Astrocyte (in vitro differentiated cells and primary cell): ENCODE measurements around the gene PASK. TPM values are rescaled to one million over a fixed set of nuclear protein-coding genes. Genes with fewer than 3 reads are reported as not detected.

Experiments used
- DNase-seq: peaks from one replicate; pipeline ENCODE4 v3.0.0-alpha.2; 2010; ENCODE audit warnings: low read depth
- FAIRE-seq: peaks from 2 replicates; lab custom pipeline; 2011; peaks lifted over from hg19 to GRCh38; lab: Jason Lieb, UNC
- H2AFZ ChIP-seq: 2 replicates; pipeline ENCODE4 v1.6.0; 2012; ENCODE audit warnings: low read depth, low read length, inconsistent platforms
- H3K27ac ChIP-seq: 2 replicates; pipeline ENCODE4 v1.5.1; 2011; ENCODE audit warnings: low read depth, low read length, inconsistent platforms
- H3K27me3 ChIP-seq: 2 replicates; pipeline ENCODE4 v1.6.0; 2011; ENCODE audit warnings: low read length, inconsistent platforms; ENCODE audit not compliant: insufficient read depth
- H3K36me3 ChIP-seq: 2 replicates; pipeline ENCODE4 v1.5.1; 2011; ENCODE audit warnings: low read length, inconsistent platforms; ENCODE audit not compliant: insufficient read depth
- H3K4me1 ChIP-seq: 2 replicates; pipeline ENCODE4 v1.5.1; 2011; ENCODE audit warnings: low read length, inconsistent platforms; ENCODE audit not compliant: insufficient read depth
- H3K4me2 ChIP-seq: 2 replicates; pipeline ENCODE4 v1.6.0; 2012; ENCODE audit warnings: low read length, inconsistent platforms
- H3K4me3 ChIP-seq: 2 replicates; pipeline ENCODE4 v1.5.1; 2011; ENCODE audit warnings: low read depth, mild to moderate bottlenecking, low read length, inconsistent platforms; ENCODE audit not compliant: insufficient read depth
- H3K79me2 ChIP-seq: 2 replicates; pipeline ENCODE4 v1.6.0; 2012; ENCODE audit warnings: mild to moderate bottlenecking, low read length, inconsistent platforms; ENCODE audit not compliant: insufficient read depth
- H3K9ac ChIP-seq: 2 replicates; pipeline ENCODE4 v1.6.0; 2012; ENCODE audit warnings: mild to moderate bottlenecking, low read length, inconsistent platforms
- H3K9me3 ChIP-seq: 2 replicates; pipeline ENCODE4 v1.5.1; 2012; ENCODE audit warnings: low read depth, mild to moderate bottlenecking, low read length, inconsistent platforms; ENCODE audit not compliant: insufficient read depth
- H4K20me1 ChIP-seq: 2 replicates; pipeline ENCODE4 v1.6.0; 2012; ENCODE audit warnings: low read length, inconsistent platforms; ENCODE audit not compliant: insufficient read depth
- H3K27ac Mint-ChIP-seq: one replicate; pipeline ENCODE4 v1.8.0; 2021; ENCODE audit warnings: mild to moderate bottlenecking, mixed read lengths; ENCODE audit not compliant: unreplicated experiment
- H3K27me3 Mint-ChIP-seq: one replicate; pipeline ENCODE4 v1.8.0; 2021; ENCODE audit warnings: low read depth, mixed read lengths; ENCODE audit not compliant: unreplicated experiment
- H3K36me3 Mint-ChIP-seq: one replicate; pipeline ENCODE4 v1.8.0; 2021; ENCODE audit warnings: low read depth, mixed read lengths; ENCODE audit not compliant: unreplicated experiment
- H3K4me1 Mint-ChIP-seq: one replicate; pipeline ENCODE4 v1.8.0; 2021; ENCODE audit warnings: low read depth, mixed read lengths; ENCODE audit not compliant: unreplicated experiment
- H3K4me3 Mint-ChIP-seq: one replicate; pipeline ENCODE4 v1.8.0; 2021; ENCODE audit warnings: mild to moderate bottlenecking, moderate library complexity, mixed read lengths; ENCODE audit not compliant: unreplicated experiment
- H3K9me3 Mint-ChIP-seq: one replicate; pipeline ENCODE4 v1.8.0; 2021; ENCODE audit warnings: mild to moderate bottlenecking, mixed read lengths; ENCODE audit not compliant: unreplicated experiment
- EZH2 ChIP-seq: IDR thresholded peaks from 2 replicates; pipeline ENCODE4 v1.6.1; 2012; ENCODE audit warnings: mild to moderate bottlenecking, low read length, inconsistent platforms; ENCODE audit not compliant: insufficient read depth
- total RNA-seq: library from RNA; stranded (reverse); gene quantifications from 2 replicates; pipeline ENCODE4 v1.2.1, GENCODE V29; 2021
- TF ChIP-seq, protein P1 (sequence below): IDR thresholded peaks from 2 replicates; pipeline ENCODE4 v1.5.1; 2011; ENCODE audit warnings: low read depth, mild to moderate bottlenecking, inconsistent platforms, low read length, moderate library complexity; ENCODE audit not compliant: insufficient read depth

The PASK gene
- total RNA-seq, 1 donor from 2014 or later = 8.0 TPM

- Mint-ChIP-seq H3K27ac (no peak overlapping the region), H3K9me3 (peaks cover 6% of the 10 kb centered on the region), H3K4me3 (no peak overlapping the region), H3K27me3 (no peaks in the 10 kb centered on the region), H3K36me3 (peaks cover 15% of the 10 kb centered on the region), H3K4me1 (no peaks in the 10 kb centered on the region)
- Histone ChIP-seq H2AFZ (no peak overlapping the region), H4K20me1 (no peaks in the 10 kb centered on the region), H3K27ac (no peak overlapping the region), H3K9me3 (no peaks in the 10 kb centered on the region), H3K9ac (no peak overlapping the region), H3K4me3 (no peak overlapping the region), H3K27me3 (no peaks in the 10 kb centered on the region), H3K4me2 (no peak overlapping the region), H3K36me3 (peaks cover 6% of the 10 kb centered on the region), H3K4me1 (no peaks in the 10 kb centered on the region), H3K79me2 (no peaks in the 10 kb centered on the region)
- no peak for TF ChIP-seq EZH2
- TF ChIP-seq, protein P1, sequence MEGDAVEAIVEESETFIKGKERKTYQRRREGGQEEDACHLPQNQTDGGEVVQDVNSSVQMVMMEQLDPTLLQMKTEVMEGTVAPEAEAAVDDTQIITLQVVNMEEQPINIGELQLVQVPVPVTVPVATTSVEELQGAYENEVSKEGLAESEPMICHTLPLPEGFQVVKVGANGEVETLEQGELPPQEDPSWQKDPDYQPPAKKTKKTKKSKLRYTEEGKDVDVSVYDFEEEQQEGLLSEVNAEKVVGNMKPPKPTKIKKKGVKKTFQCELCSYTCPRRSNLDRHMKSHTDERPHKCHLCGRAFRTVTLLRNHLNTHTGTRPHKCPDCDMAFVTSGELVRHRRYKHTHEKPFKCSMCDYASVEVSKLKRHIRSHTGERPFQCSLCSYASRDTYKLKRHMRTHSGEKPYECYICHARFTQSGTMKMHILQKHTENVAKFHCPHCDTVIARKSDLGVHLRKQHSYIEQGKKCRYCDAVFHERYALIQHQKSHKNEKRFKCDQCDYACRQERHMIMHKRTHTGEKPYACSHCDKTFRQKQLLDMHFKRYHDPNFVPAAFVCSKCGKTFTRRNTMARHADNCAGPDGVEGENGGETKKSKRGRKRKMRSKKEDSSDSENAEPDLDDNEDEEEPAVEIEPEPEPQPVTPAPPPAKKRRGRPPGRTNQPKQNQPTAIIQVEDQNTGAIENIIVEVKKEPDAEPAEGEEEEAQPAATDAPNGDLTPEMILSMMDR = no peak
- FAIRE-seq = no peak
- no peak for DNase-seq
Observed at GRCh38 chr2:241082341-241083090, 66.8 kb downstream of the PASK start.

- H3K9me3 ChIP-seq = no peaks in the 10 kb centered on the region
- no peaks in the 10 kb centered on the region for H3K27me3 Mint-ChIP-seq
- no peak for DNase-seq
- TF ChIP-seq, protein P1 = no peak
- no peak for TF ChIP-seq EZH2
- H3K9me3 Mint-ChIP-seq = peaks cover 6% of the 10 kb centered on the region
- no peak overlapping the region for H3K4me3 Mint-ChIP-seq
- no peak overlapping the region for H2AFZ ChIP-seq
- H3K9ac ChIP-seq = no peak overlapping the region
- H3K4me2 ChIP-seq = no peak overlapping the region
- peaks cover 15% of the 10 kb centered on the region for H3K36me3 Mint-ChIP-seq
- no peak overlapping the region for H3K27ac ChIP-seq
- H3K27ac Mint-ChIP-seq = no peak overlapping the region
- H3K4me3 ChIP-seq = no peak overlapping the region
- no peaks in the 10 kb centered on the region for H3K4me1 Mint-ChIP-seq
- H3K36me3 ChIP-seq = peaks cover 4% of the 10 kb centered on the region
- H4K20me1 ChIP-seq = no peaks in the 10 kb centered on the region
- no peaks in the 10 kb centered on the region for H3K27me3 ChIP-seq
- no peaks in the 10 kb centered on the region for H3K4me1 ChIP-seq
- FAIRE-seq = no peak
- H3K79me2 ChIP-seq = no peaks in the 10 kb centered on the region
Observed at GRCh38 chr2:241081643-241082340, 67.5 kb downstream of the PASK start.
